Measurements from ENCODE around the gene CCDC85C. TPM values are rescaled to one million over a fixed set of nuclear protein-coding genes. Genes with fewer than 3 reads are reported as not detected.

Gene CCDC85C
- total RNA-seq, 1 donor from 2014 or later = 1.9 TPM

GRCh38 chr14:99535448-99535847, 68.6 kb downstream of the CCDC85C start:
- DNase-seq = no peak
- intact Hi-C loops (cut with micrococcal nuclease) = no loop called here
- CTCF ChIA-PET = no interaction called here
- POLR2A ChIA-PET = no interaction called here
- H3K27me3 Mint-ChIP-seq = peaks cover 13% of the 10 kb centered on the region
- no peak overlapping the region for H3K4me3 Mint-ChIP-seq
- H3K36me3 Mint-ChIP-seq (ENCODE audit: low read depth) = no peaks in the 10 kb centered on the region
- H3K4me1 Mint-ChIP-seq = no peaks in the 10 kb centered on the region
- no peak overlapping the region for H3K27ac Mint-ChIP-seq
- H3K9me3 Mint-ChIP-seq = no peaks in the 10 kb centered on the region
- no peak for ATAC-seq (ENCODE audit: low read depth)
- no peak for TF ChIP-seq CTCF (IDR thresholded peaks at IDR 0.05)

GRCh38 chr14:99534863-99535262, 69.1 kb downstream of the CCDC85C start:
- Mint-ChIP-seq H3K27ac (no peak overlapping the region), H3K36me3 (ENCODE audit: low read depth) (no peaks in the 10 kb centered on the region), H3K9me3 (no peaks in the 10 kb centered on the region), H3K4me3 (no peak overlapping the region), H3K4me1 (no peaks in the 10 kb centered on the region), H3K27me3 (peaks cover 10% of the 10 kb centered on the region)
- no peak for ATAC-seq (ENCODE audit: low read depth)
- DNase-seq = no peak
- POLR2A ChIA-PET = no interaction called here
- CTCF ChIA-PET = no interaction called here
- TF ChIP-seq CTCF (IDR thresholded peaks at IDR 0.05) = no peak
- intact Hi-C loops (cut with micrococcal nuclease) = no loop called here

GRCh38 chr14:99534333-99534732, 69.7 kb downstream of the CCDC85C start:
- Mint-ChIP-seq H3K36me3 (ENCODE audit: low read depth) (no peaks in the 10 kb centered on the region), H3K27ac (no peak overlapping the region), H3K9me3 (no peaks in the 10 kb centered on the region), H3K4me3 (no peak overlapping the region), H3K4me1 (no peaks in the 10 kb centered on the region), H3K27me3 (peaks cover 8% of the 10 kb centered on the region)
- intact Hi-C loops (cut with micrococcal nuclease) = no loop called here
- no peak for TF ChIP-seq CTCF (IDR thresholded peaks at IDR 0.05)
- DNase-seq = no peak
- POLR2A ChIA-PET = no interaction called here
- ATAC-seq (ENCODE audit: low read depth) = no peak
- CTCF ChIA-PET = no interaction called here

GRCh38 chr14:99532310-99532709, 71.7 kb downstream of the CCDC85C start:
- no peak for DNase-seq
- POLR2A ChIA-PET = no interaction called here

GRCh38 chr14:99531251-99532096, 72.5 kb downstream of the CCDC85C start:
- intact Hi-C loops (cut with micrococcal nuclease) = no loop called here
- Mint-ChIP-seq H3K9me3 (no peaks in the 10 kb centered on the region), H3K4me3 (no peak overlapping the region), H3K27me3 (no peaks in the 10 kb centered on the region), H3K4me1 (no peaks in the 10 kb centered on the region), H3K36me3 (ENCODE audit: low read depth) (no peaks in the 10 kb centered on the region), H3K27ac (no peak overlapping the region)
- ChIA-PET POLR2A (no interaction called here), CTCF (no interaction called here)
- DNase-seq (no peak), ATAC-seq (ENCODE audit: low read depth) (no peak)
- TF ChIP-seq CTCF (IDR thresholded peaks at IDR 0.05) = no peak

More at GRCh38 chr14:99532310-99532709, 71.7 kb downstream of the CCDC85C start:
- H3K27ac Mint-ChIP-seq = no peak overlapping the region
- ATAC-seq (ENCODE audit: low read depth) = no peak
- TF ChIP-seq CTCF (IDR thresholded peaks at IDR 0.05) = no peak
- H3K27me3 Mint-ChIP-seq = no peaks in the 10 kb centered on the region
- CTCF ChIA-PET = no interaction called here
- H3K4me3 Mint-ChIP-seq = no peak overlapping the region
- H3K9me3 Mint-ChIP-seq = no peaks in the 10 kb centered on the region
- intact Hi-C loops (cut with micrococcal nuclease) = no loop called here
- H3K36me3 Mint-ChIP-seq (ENCODE audit: low read depth) = no peaks in the 10 kb centered on the region
- no peaks in the 10 kb centered on the region for H3K4me1 Mint-ChIP-seq

Data from activated B cell treated with CpG ODN at 0.5 μM for 24 hours (primary cell).